Measurements from ENCODE around the gene DNAJC30.

The DNAJC30 gene

GRCh38 chr7:73706126-73707044 is 23.1 kb upstream of the DNAJC30 start:
- no peaks in the 10 kb centered on the region for H3K9me3 ChIP-seq (replicated peaks; ENCODE audit: low read length)
- no peak overlapping the region for H3K4me3 ChIP-seq (ENCODE audit: low read length)
- H3K36me3 ChIP-seq (ENCODE audit: insufficient read depth, low read length) = peaks cover 69% of the 10 kb centered on the region
- H3K4me2 ChIP-seq (ENCODE audit: low read length) = no peak overlapping the region
- H3K9ac ChIP-seq (ENCODE audit: low read depth, low read length) = no peak overlapping the region
- no peaks in the 10 kb centered on the region for H3K27me3 ChIP-seq (ENCODE audit: control insufficient read depth, insufficient read depth, low read length)
- H3K4me1 ChIP-seq (ENCODE audit: control insufficient read depth, insufficient read depth, low read length) = peaks cover 39% of the 10 kb centered on the region

GRCh38 chr7:73705551-73705920 is 22.3 kb upstream of the DNAJC30 start:
- H3K4me1 ChIP-seq (ENCODE audit: control insufficient read depth, insufficient read depth, low read length) = peaks cover 39% of the 10 kb centered on the region
- no peaks in the 10 kb centered on the region for H3K9me3 ChIP-seq (replicated peaks; ENCODE audit: low read length)
- peaks cover 70% of the 10 kb centered on the region for H3K36me3 ChIP-seq (ENCODE audit: insufficient read depth, low read length)
- H3K4me3 ChIP-seq (ENCODE audit: low read length) = no peak overlapping the region
- H3K9ac ChIP-seq (ENCODE audit: low read depth, low read length) = no peak overlapping the region
- peak overlapping the region; percentile 44 for H3K4me2 ChIP-seq (ENCODE audit: low read length)
- H3K27me3 ChIP-seq (ENCODE audit: control insufficient read depth, insufficient read depth, low read length) = no peaks in the 10 kb centered on the region

GRCh38 chr7:73704640-73705550 is 21.6 kb upstream of the DNAJC30 start:
- Histone ChIP-seq H3K4me1 (ENCODE audit: control insufficient read depth, insufficient read depth, low read length) (peaks cover 37% of the 10 kb centered on the region), H3K36me3 (ENCODE audit: insufficient read depth, low read length) (peaks cover 75% of the 10 kb centered on the region), H3K4me3 (ENCODE audit: low read length) (no peak overlapping the region), H3K9me3 (replicated peaks; ENCODE audit: low read length) (no peaks in the 10 kb centered on the region), H3K27me3 (ENCODE audit: control insufficient read depth, insufficient read depth, low read length) (no peaks in the 10 kb centered on the region), H3K4me2 (ENCODE audit: low read length) (peak overlapping the region; percentile 44), H3K9ac (ENCODE audit: low read depth, low read length) (no peak overlapping the region)

GRCh38 chr7:73703757-73704639 is 20.7 kb upstream of the DNAJC30 start:
- no peaks in the 10 kb centered on the region for H3K9me3 ChIP-seq (replicated peaks; ENCODE audit: low read length)
- no peaks in the 10 kb centered on the region for H3K27me3 ChIP-seq (ENCODE audit: control insufficient read depth, insufficient read depth, low read length)
- no peak overlapping the region for H3K9ac ChIP-seq (ENCODE audit: low read depth, low read length)
- no peak overlapping the region for H3K4me3 ChIP-seq (ENCODE audit: low read length)
- peaks cover 36% of the 10 kb centered on the region for H3K4me1 ChIP-seq (ENCODE audit: control insufficient read depth, insufficient read depth, low read length)
- peak overlapping the region; percentile 44 for H3K4me2 ChIP-seq (ENCODE audit: low read length)
- H3K36me3 ChIP-seq (ENCODE audit: insufficient read depth, low read length) = peaks cover 79% of the 10 kb centered on the region

- Histone ChIP-seq H3K4me2 (ENCODE audit: low read length) (no peak overlapping the region), H3K9me3 (replicated peaks; ENCODE audit: low read length) (no peaks in the 10 kb centered on the region), H3K9ac (ENCODE audit: low read depth, low read length) (no peak overlapping the region), H3K4me1 (ENCODE audit: control insufficient read depth, insufficient read depth, low read length) (peaks cover 36% of the 10 kb centered on the region), H3K27me3 (ENCODE audit: control insufficient read depth, insufficient read depth, low read length) (no peaks in the 10 kb centered on the region), H3K36me3 (ENCODE audit: insufficient read depth, low read length) (peaks cover 79% of the 10 kb centered on the region), H3K4me3 (ENCODE audit: low read length) (no peak overlapping the region)
Measured at GRCh38 chr7:73703225-73703624, 20.0 kb upstream of the DNAJC30 start.

- Histone ChIP-seq H3K4me2 (ENCODE audit: low read length) (no peak overlapping the region), H3K4me3 (ENCODE audit: low read length) (no peak overlapping the region), H3K9ac (ENCODE audit: low read depth, low read length) (no peak overlapping the region), H3K27me3 (ENCODE audit: control insufficient read depth, insufficient read depth, low read length) (no peaks in the 10 kb centered on the region), H3K4me1 (ENCODE audit: control insufficient read depth, insufficient read depth, low read length) (peaks cover 36% of the 10 kb centered on the region), H3K9me3 (replicated peaks; ENCODE audit: low read length) (no peaks in the 10 kb centered on the region), H3K36me3 (ENCODE audit: insufficient read depth, low read length) (peaks cover 82% of the 10 kb centered on the region)
Measured at GRCh38 chr7:73702665-73703064, 19.4 kb upstream of the DNAJC30 start.

- no peak overlapping the region for H3K9ac ChIP-seq (ENCODE audit: low read depth, low read length)
- no peaks in the 10 kb centered on the region for H3K9me3 ChIP-seq (replicated peaks; ENCODE audit: low read length)
- H3K4me1 ChIP-seq (ENCODE audit: control insufficient read depth, insufficient read depth, low read length) = peaks cover 32% of the 10 kb centered on the region
- no peak overlapping the region for H3K4me3 ChIP-seq (ENCODE audit: low read length)
- H3K36me3 ChIP-seq (ENCODE audit: insufficient read depth, low read length) = peaks cover 83% of the 10 kb centered on the region
- no peak overlapping the region for H3K4me2 ChIP-seq (ENCODE audit: low read length)
- H3K27me3 ChIP-seq (ENCODE audit: control insufficient read depth, insufficient read depth, low read length) = no peaks in the 10 kb centered on the region
Measured at GRCh38 chr7:73702226-73702625, 19.0 kb upstream of the DNAJC30 start.

GRCh38 chr7:73701357-73701995 is 18.2 kb upstream of the DNAJC30 start:
- Histone ChIP-seq H3K4me3 (ENCODE audit: low read length) (no peak overlapping the region), H3K27me3 (ENCODE audit: control insufficient read depth, insufficient read depth, low read length) (no peaks in the 10 kb centered on the region), H3K4me2 (ENCODE audit: low read length) (no peak overlapping the region), H3K9ac (ENCODE audit: low read depth, low read length) (no peak overlapping the region), H3K9me3 (replicated peaks; ENCODE audit: low read length) (no peaks in the 10 kb centered on the region), H3K36me3 (ENCODE audit: insufficient read depth, low read length) (peaks cover 85% of the 10 kb centered on the region), H3K4me1 (ENCODE audit: control insufficient read depth, insufficient read depth, low read length) (peaks cover 25% of the 10 kb centered on the region)

GRCh38 chr7:73700581-73701134 is 17.4 kb upstream of the DNAJC30 start:
- H3K4me1 ChIP-seq (ENCODE audit: control insufficient read depth, insufficient read depth, low read length) = peaks cover 17% of the 10 kb centered on the region

GRCh38 chr7:73700069-73700423 is 16.8 kb upstream of the DNAJC30 start:
- Histone ChIP-seq H3K27me3 (ENCODE audit: control insufficient read depth, insufficient read depth, low read length) (no peaks in the 10 kb centered on the region), H3K36me3 (ENCODE audit: insufficient read depth, low read length) (peaks cover 81% of the 10 kb centered on the region), H3K9me3 (replicated peaks; ENCODE audit: low read length) (no peaks in the 10 kb centered on the region), H3K4me3 (ENCODE audit: low read length) (no peak overlapping the region), H3K4me1 (ENCODE audit: control insufficient read depth, insufficient read depth, low read length) (peaks cover 11% of the 10 kb centered on the region), H3K9ac (ENCODE audit: low read depth, low read length) (no peak overlapping the region), H3K4me2 (ENCODE audit: low read length) (no peak overlapping the region)

More at GRCh38 chr7:73700581-73701134, 17.4 kb upstream of the DNAJC30 start:
- Histone ChIP-seq H3K4me3 (ENCODE audit: low read length) (no peak overlapping the region), H3K4me2 (ENCODE audit: low read length) (no peak overlapping the region), H3K9ac (ENCODE audit: low read depth, low read length) (no peak overlapping the region), H3K9me3 (replicated peaks; ENCODE audit: low read length) (no peaks in the 10 kb centered on the region), H3K36me3 (ENCODE audit: insufficient read depth, low read length) (peaks cover 87% of the 10 kb centered on the region), H3K27me3 (ENCODE audit: control insufficient read depth, insufficient read depth, low read length) (no peaks in the 10 kb centered on the region)
